Neuronal stem cell (in vitro differentiated cells): ENCODE data around the gene BGN.

Source experiments
- DNase-seq: peaks from one replicate; pipeline ENCODE4 v3.0.0-alpha.2; 2013; ENCODE audit warnings: low spot score
- H2AFZ ChIP-seq: one replicate; pipeline ENCODE4 v1.6.1; 2013; ENCODE audit warnings: mild to moderate bottlenecking, low read length, inconsistent platforms
- H2AK5ac ChIP-seq: 2 replicates; pipeline ENCODE4 v1.6.1; 2013; ENCODE audit warnings: low read depth, mild to moderate bottlenecking, inconsistent platforms, low read length, moderate library complexity, mixed read lengths
- H2BK120ac ChIP-seq: 2 replicates; pipeline ENCODE4 v1.6.1; 2013; ENCODE audit warnings: low read depth, mild to moderate bottlenecking, inconsistent platforms, low read length, moderate library complexity, mixed read lengths
- H2BK12ac ChIP-seq: one replicate; pipeline ENCODE4 v1.6.1; 2013; ENCODE audit warnings: low read length, inconsistent platforms
- H2BK15ac ChIP-seq: 2 replicates; pipeline ENCODE4 v1.6.1; 2013; ENCODE audit warnings: mild to moderate bottlenecking, low read length, inconsistent platforms, mixed read lengths
- H2BK5ac ChIP-seq: one replicate; pipeline ENCODE4 v1.6.1; 2013; ENCODE audit warnings: inconsistent platforms, mild to moderate bottlenecking, low read length, moderate library complexity
- H3K14ac ChIP-seq: one replicate; pipeline ENCODE4 v1.6.1; 2013; ENCODE audit warnings: low read length, inconsistent platforms
- H3K18ac ChIP-seq: 2 replicates; pipeline ENCODE4 v1.6.1; 2013; ENCODE audit warnings: low read length, inconsistent platforms
- H3K23ac ChIP-seq: 2 replicates; pipeline ENCODE4 v1.6.1; 2013; ENCODE audit warnings: low read depth, mild to moderate bottlenecking, mixed read lengths, low read length, inconsistent platforms; ENCODE audit not compliant: poor library complexity
- H3K27ac ChIP-seq: replicated peaks from 3 replicates; pipeline ENCODE4 v1.5.1; 2013; ENCODE audit warnings: low read length, inconsistent platforms
- H3K27me3 ChIP-seq, 3 experiments: 2 replicates each; pipeline ENCODE4 v1.6.1; 2013; ENCODE audit warnings: low read length in 3 of 3, mild to moderate bottlenecking in 2 of 3, inconsistent platforms in 1 of 3, low read depth in 1 of 3, mixed read lengths in 1 of 3, moderate library complexity in 1 of 3; ENCODE audit not compliant: control insufficient read depth in 3 of 3, insufficient read depth in 3 of 3
- H3K36me3 ChIP-seq, 2 donors: replicated peaks in 1 of 2; 2 replicates each; pipeline ENCODE4 v1.6.1; 2013; ENCODE audit warnings: low read length in 2 of 2; ENCODE audit not compliant: control insufficient read depth in 2 of 2, insufficient read depth in 2 of 2
- H3K4ac ChIP-seq: 2 replicates; pipeline ENCODE4 v1.6.1; 2013; ENCODE audit warnings: inconsistent platforms, mild to moderate bottlenecking, low read length, moderate library complexity
- H3K4me1 ChIP-seq, 2 donors: 1 replicate in 1 of 2; 2 replicates in 1 of 2; pipeline ENCODE4 v1.6.1; 2013; ENCODE audit warnings: low read length in 2 of 2, low read depth in 1 of 2; ENCODE audit not compliant: control insufficient read depth in 2 of 2, insufficient read depth in 1 of 2
- H3K4me2 ChIP-seq: one replicate; pipeline ENCODE4 v1.6.1; 2013; ENCODE audit warnings: mild to moderate bottlenecking, low read length, inconsistent platforms; ENCODE audit not compliant: insufficient read depth, poor library complexity, severe bottlenecking
- H3K4me3 ChIP-seq, 2 donors: 2 replicates each; pipeline ENCODE4 v1.5.1; 2013; ENCODE audit warnings: low read length in 2 of 2, mild to moderate bottlenecking in 2 of 2, inconsistent platforms in 1 of 2, moderate library complexity in 1 of 2
- H3K79me1 ChIP-seq: one replicate; pipeline ENCODE4 v1.6.1; 2013; ENCODE audit warnings: low read depth, mild to moderate bottlenecking, inconsistent platforms, low read length, moderate library complexity
- H3K9ac ChIP-seq: one replicate; pipeline ENCODE4 v1.6.1; 2013; ENCODE audit warnings: mild to moderate bottlenecking, low read depth, low read length, inconsistent platforms; ENCODE audit not compliant: poor library complexity
- H3K9me3 ChIP-seq, 2 donors: replicated peaks in 1 of 2; 2 replicates each; pipeline versions ENCODE3 to v1.6.1; 2013; ENCODE audit warnings: low read length in 2 of 2, mild to moderate bottlenecking in 2 of 2, inconsistent platforms in 1 of 2, low read depth in 1 of 2, mixed read lengths in 1 of 2, moderate library complexity in 1 of 2; ENCODE audit not compliant: control insufficient read depth in 2 of 2, insufficient read depth in 1 of 2
- H4K8ac ChIP-seq: one replicate; pipeline ENCODE4 v1.6.1; 2013; ENCODE audit warnings: low read depth, mild to moderate bottlenecking, inconsistent platforms, low read length, moderate library complexity
- H4K91ac ChIP-seq: one replicate; pipeline ENCODE4 v1.6.1; 2013; ENCODE audit warnings: low read length, low read depth, mild to moderate bottlenecking, inconsistent platforms; ENCODE audit not compliant: poor library complexity
- WGBS, 2 donors: extraction: QIAGEN DNeasy Blood & Tissue Kit; methylation state at CpG; one replicate each; pipeline ENCODE4 v1.1.7; 2013; ENCODE audit warnings: missing lambda C conversion rate in 2 of 2, mixed read lengths in 1 of 2; ENCODE audit not compliant: insufficient read length in 2 of 2, insufficient replicate concordance in 1 of 2; ENCODE audit errors: extremely low coverage in 2 of 2; 5-methylcytosine and 5-hydroxymethylcytosine counted together

The BGN gene

GRCh38 chrX:153524234-153524633 is 29.5 kb downstream of the BGN start:
- Histone ChIP-seq H3K27ac (no peak overlapping the region), H2BK15ac (no peak overlapping the region), H2AK5ac (no peak overlapping the region), H2BK5ac (no peak overlapping the region), H3K4me2 (no peak overlapping the region), H3K4me3 (no peak overlapping the region), H3K14ac (no peak overlapping the region), H3K18ac (no peak overlapping the region), H2BK120ac (no peak overlapping the region), H4K8ac (no peak overlapping the region), H3K36me3 (no peaks in the 10 kb centered on the region), H4K91ac (no peak overlapping the region), H3K4me1 (peaks cover 0 to 5% of the 10 kb centered on the region in 2 donors), H3K9me3 (no peaks in the 10 kb centered on the region), H3K9ac (no peak overlapping the region), H2AFZ (no peak overlapping the region), H3K4ac (no peak overlapping the region), H3K27me3 (peaks cover 0 to 91% (median 4%) of the 10 kb centered on the region in 3 experiments), H3K23ac (no peak overlapping the region), H2BK12ac (no peak overlapping the region), H3K79me1 (no peaks in the 10 kb centered on the region)
- DNase-seq = no peak
- WGBS, 2 donors = no CpG with 5 or more reads among the region's 3 CpGs

- WGBS, 2 donors = no CpG with 5 or more reads among the region's 6 CpGs
- H3K36me3 ChIP-seq = no peaks in the 10 kb centered on the region
- H3K23ac ChIP-seq = no peak overlapping the region
- no peak overlapping the region for H3K14ac ChIP-seq
- no peak overlapping the region for H3K9ac ChIP-seq
- H4K91ac ChIP-seq = no peak overlapping the region
- no peaks in the 10 kb centered on the region for H3K9me3 ChIP-seq
- no peak overlapping the region for H2AK5ac ChIP-seq
- no peak overlapping the region for H2BK15ac ChIP-seq
- H3K4ac ChIP-seq = no peak overlapping the region
- H3K4me3 ChIP-seq = no peak overlapping the region
- H2BK12ac ChIP-seq = no peak overlapping the region
- H3K27ac ChIP-seq = no peak overlapping the region
- no peak overlapping the region for H2AFZ ChIP-seq
- no peak for DNase-seq
- H3K4me1 ChIP-seq = peaks cover 1 to 5% of the 10 kb centered on the region in 2 donors
- no peak overlapping the region for H3K4me2 ChIP-seq
- H4K8ac ChIP-seq = no peak overlapping the region
- peaks cover 0 to 85% (median 0%) of the 10 kb centered on the region in 3 experiments for H3K27me3 ChIP-seq
- no peak overlapping the region for H3K18ac ChIP-seq
- no peak overlapping the region for H2BK120ac ChIP-seq
- H3K79me1 ChIP-seq = no peaks in the 10 kb centered on the region
- no peak overlapping the region for H2BK5ac ChIP-seq
Observed at GRCh38 chrX:153525451-153525850, 30.7 kb downstream of the BGN start.

- Histone ChIP-seq H2AFZ (no peak overlapping the region), H3K27ac (no peak overlapping the region), H3K79me1 (no peaks in the 10 kb centered on the region), H3K4ac (no peak overlapping the region), H3K36me3 (no peaks in the 10 kb centered on the region), H3K4me1 (peaks cover 2 to 5% of the 10 kb centered on the region in 2 donors), H2BK5ac (no peak overlapping the region), H3K9ac (peak overlapping the region; percentile 4), H2BK120ac (no peak overlapping the region), H2BK15ac (no peak overlapping the region), H3K14ac (no peak overlapping the region), H2BK12ac (no peak overlapping the region), H3K18ac (no peak overlapping the region), H3K23ac (no peak overlapping the region), H3K9me3 (no peaks in the 10 kb centered on the region), H2AK5ac (no peak overlapping the region), H4K8ac (no peak overlapping the region), H3K27me3 (peaks cover 0 to 79% (median 0%) of the 10 kb centered on the region in 3 experiments), H3K4me2 (no peak overlapping the region), H4K91ac (no peak overlapping the region), H3K4me3 (no peak overlapping the region)
- WGBS, 2 donors = no CpG with 5 or more reads among the region's 7 CpGs
- DNase-seq = no peak
Observed at GRCh38 chrX:153526042-153526441, 31.3 kb downstream of the BGN start.

- H3K9me3 ChIP-seq = no peaks in the 10 kb centered on the region
- no CpG with 5 or more reads among the region's 10 CpGs for WGBS, 2 donors
- H2BK5ac ChIP-seq = no peak overlapping the region
- no peak overlapping the region for H2BK12ac ChIP-seq
- no peak overlapping the region for H3K18ac ChIP-seq
- H3K23ac ChIP-seq = no peak overlapping the region
- H3K4me1 ChIP-seq = peaks cover 2 to 5% of the 10 kb centered on the region in 2 donors
- no peak overlapping the region for H2BK15ac ChIP-seq
- no peaks in the 10 kb centered on the region for H3K79me1 ChIP-seq
- peaks cover 0 to 72% (median 0%) of the 10 kb centered on the region in 3 experiments for H3K27me3 ChIP-seq
- no peak overlapping the region for H2BK120ac ChIP-seq
- H2AFZ ChIP-seq = no peak overlapping the region
- H3K36me3 ChIP-seq = no peaks in the 10 kb centered on the region
- no peak overlapping the region for H4K8ac ChIP-seq
- H3K4me3 ChIP-seq = no peak overlapping the region
- no peak overlapping the region for H3K14ac ChIP-seq
- DNase-seq = no peak
- no peak overlapping the region for H3K9ac ChIP-seq
- no peak overlapping the region for H2AK5ac ChIP-seq
- H3K27ac ChIP-seq = no peak overlapping the region
- H4K91ac ChIP-seq = no peak overlapping the region
- H3K4me2 ChIP-seq = no peak overlapping the region
- no peak overlapping the region for H3K4ac ChIP-seq
Observed at GRCh38 chrX:153526801-153527200, 32.0 kb downstream of the BGN start.
